Caco-2 (cell line): ENCODE results near the gene BPTF. TPM values are rescaled to one million over a fixed set of nuclear protein-coding genes. Genes with fewer than 3 reads are reported as not detected.

Experiments used
- BruUV-seq: library from RNA; stranded (reverse); fragments of 400-500 nt; replicated peaks from 2 replicates; lab custom pipeline; 2021; lab: Mats Ljungman, UMichigan
- CTCF ChIA-PET: fragments of 300-600 bp; sonication (Branson Sonifier 250); formaldehyde crosslinking; loops from one replicate; lab custom pipeline; 2022; ENCODE audit warnings: antibody characterized with exemption; lab: Charles Lee
- POLR2A ChIA-PET: fragments of 300-600 bp; sonication (Branson Sonifier 250); formaldehyde crosslinking; loops from one replicate; lab custom pipeline; 2022; ENCODE audit warnings: antibody characterized with exemption; lab: Charles Lee
- DNase-seq, 2 experiments: peaks; one replicate each; pipeline versions ENCODE4 v3.0.0 to v3.0.0-alpha.2; 2020 to 2022
- H3K27me3 ChIP-seq: replicated peaks from 2 replicates; pipeline ENCODE4 v1.6.0; 2011; ENCODE audit warnings: low read length; ENCODE audit not compliant: control insufficient read depth, insufficient read depth
- H3K36me3 ChIP-seq: 2 replicates; pipeline ENCODE4 v1.5.1; 2011; ENCODE audit warnings: low read length; ENCODE audit not compliant: control insufficient read depth, insufficient read depth
- H3K4me1 ChIP-seq: fragments of 250-450 bp; sonication (Bioruptor Pico); 2 replicates; pipeline ENCODE4 v1.5.1; 2020; ENCODE audit warnings: mild to moderate bottlenecking
- H3K4me3 ChIP-seq: 2 replicates; pipeline ENCODE4 v1.5.1; 2011; ENCODE audit warnings: low read depth, mild to moderate bottlenecking, control low read depth, low read length
- H3K9me3 ChIP-seq: fragments of 250-450 bp; sonication (Bioruptor Pico); 2 replicates; pipeline ENCODE4 v1.5.1; 2020; ENCODE audit warnings: mild to moderate bottlenecking, moderate library complexity
- H3K27ac Mint-ChIP-seq: one replicate; pipeline ENCODE4 v1.8.0; 2022; ENCODE audit warnings: mixed read lengths; ENCODE audit not compliant: unreplicated experiment
- H3K27me3 Mint-ChIP-seq: one replicate; pipeline ENCODE4 v1.8.0; 2022; ENCODE audit warnings: mixed read lengths; ENCODE audit not compliant: insufficient read depth, unreplicated experiment
- H3K36me3 Mint-ChIP-seq: one replicate; pipeline ENCODE4 v1.8.0; 2022; ENCODE audit warnings: mild to moderate bottlenecking, mixed read lengths; ENCODE audit not compliant: insufficient read depth, unreplicated experiment
- H3K4me1 Mint-ChIP-seq: one replicate; pipeline ENCODE4 v1.8.0; 2022; ENCODE audit warnings: low read depth, mixed read lengths; ENCODE audit not compliant: unreplicated experiment
- H3K4me3 Mint-ChIP-seq: one replicate; pipeline ENCODE4 v1.8.0; 2022; ENCODE audit warnings: mild to moderate bottlenecking, moderate library complexity, mixed read lengths; ENCODE audit not compliant: unreplicated experiment
- H3K9me3 Mint-ChIP-seq: one replicate; pipeline ENCODE4 v1.8.0; 2022; ENCODE audit warnings: mixed read lengths; ENCODE audit not compliant: unreplicated experiment
- intact Hi-C: fragments of 100-400 bp; cut with micrococcal nuclease; formaldehyde crosslinking; loops from one replicate; pipeline ENCODE4 v1.10.0; 2022; ENCODE audit not compliant: unreplicated experiment
- total RNA-seq: library from RNA; stranded (reverse); gene quantifications from 2 replicates; pipeline ENCODE4 v1.2.3, GENCODE V29; 2022
- TF ChIP-seq, protein P1 (sequence below), 2 experiments: fragments of 200-600 bp in 1 of 2; IDR thresholded peaks; 1 replicate in 1 of 2; 2 replicates in 1 of 2; pipeline versions ENCODE4 v1.5.1 to v1.8.0; 2011 to 2022; ENCODE audit warnings: antibody characterized with exemption in 1 of 2, control low read depth in 1 of 2, inconsistent platforms in 1 of 2, low read depth in 1 of 2, low read length in 1 of 2, mild to moderate bottlenecking in 1 of 2, moderate library complexity in 1 of 2; ENCODE audit not compliant: insufficient read depth in 1 of 2, severe bottlenecking in 1 of 2, unreplicated experiment in 1 of 2

BPTF gene
- total RNA-seq, 1 experiment from 2014 or later = 101 TPM

DNA sequence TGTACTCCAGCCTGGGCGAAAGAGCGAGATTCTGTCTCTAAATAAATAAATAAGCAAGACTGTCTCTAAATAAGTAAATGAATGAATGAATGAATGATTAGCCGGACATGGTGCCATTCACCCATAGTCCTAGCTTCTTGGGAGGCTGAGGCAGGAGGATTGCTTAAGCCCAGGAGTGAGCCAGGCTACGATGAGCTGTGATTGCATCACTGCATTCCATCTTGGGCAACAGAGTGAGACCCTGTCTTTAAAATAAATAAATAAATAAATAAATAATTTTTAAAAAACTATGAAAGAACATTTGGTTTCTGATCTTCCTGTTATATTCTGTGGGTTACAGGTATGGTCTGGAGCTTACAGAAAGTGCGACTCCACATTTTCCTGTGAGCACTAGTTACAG, 105.9 kb downstream of the BPTF start:
- no TSS peak for BruUV-seq
- CTCF ChIA-PET = no interaction called here
- Histone ChIP-seq H3K4me3 (no peak overlapping the region), H3K4me1 (no peaks in the 10 kb centered on the region), H3K9me3 (no peaks in the 10 kb centered on the region), H3K36me3 (no peaks in the 10 kb centered on the region; the same call in none of the 2 replicates), H3K27me3 (no peaks in the 10 kb centered on the region)
- Mint-ChIP-seq H3K4me1 (no peaks in the 10 kb centered on the region), H3K27me3 (no peaks in the 10 kb centered on the region), H3K36me3 (peaks cover 67% of the 10 kb centered on the region), H3K9me3 (no peaks in the 10 kb centered on the region), H3K27ac (no peak overlapping the region), H3K4me3 (no peak overlapping the region)
- POLR2A ChIA-PET = no interaction called here
- TF ChIP-seq, protein P1, sequence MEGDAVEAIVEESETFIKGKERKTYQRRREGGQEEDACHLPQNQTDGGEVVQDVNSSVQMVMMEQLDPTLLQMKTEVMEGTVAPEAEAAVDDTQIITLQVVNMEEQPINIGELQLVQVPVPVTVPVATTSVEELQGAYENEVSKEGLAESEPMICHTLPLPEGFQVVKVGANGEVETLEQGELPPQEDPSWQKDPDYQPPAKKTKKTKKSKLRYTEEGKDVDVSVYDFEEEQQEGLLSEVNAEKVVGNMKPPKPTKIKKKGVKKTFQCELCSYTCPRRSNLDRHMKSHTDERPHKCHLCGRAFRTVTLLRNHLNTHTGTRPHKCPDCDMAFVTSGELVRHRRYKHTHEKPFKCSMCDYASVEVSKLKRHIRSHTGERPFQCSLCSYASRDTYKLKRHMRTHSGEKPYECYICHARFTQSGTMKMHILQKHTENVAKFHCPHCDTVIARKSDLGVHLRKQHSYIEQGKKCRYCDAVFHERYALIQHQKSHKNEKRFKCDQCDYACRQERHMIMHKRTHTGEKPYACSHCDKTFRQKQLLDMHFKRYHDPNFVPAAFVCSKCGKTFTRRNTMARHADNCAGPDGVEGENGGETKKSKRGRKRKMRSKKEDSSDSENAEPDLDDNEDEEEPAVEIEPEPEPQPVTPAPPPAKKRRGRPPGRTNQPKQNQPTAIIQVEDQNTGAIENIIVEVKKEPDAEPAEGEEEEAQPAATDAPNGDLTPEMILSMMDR (IDR thresholded peaks at IDR 0.05; ENCODE audit: insufficient read depth in 1 of 2, low read depth in 1 of 2, low read length in 1 of 2, severe bottlenecking in 1 of 2, unreplicated experiment in 1 of 2) = no peak
- DNase-seq = no peak
- intact Hi-C loops = no loop called here

DNA sequence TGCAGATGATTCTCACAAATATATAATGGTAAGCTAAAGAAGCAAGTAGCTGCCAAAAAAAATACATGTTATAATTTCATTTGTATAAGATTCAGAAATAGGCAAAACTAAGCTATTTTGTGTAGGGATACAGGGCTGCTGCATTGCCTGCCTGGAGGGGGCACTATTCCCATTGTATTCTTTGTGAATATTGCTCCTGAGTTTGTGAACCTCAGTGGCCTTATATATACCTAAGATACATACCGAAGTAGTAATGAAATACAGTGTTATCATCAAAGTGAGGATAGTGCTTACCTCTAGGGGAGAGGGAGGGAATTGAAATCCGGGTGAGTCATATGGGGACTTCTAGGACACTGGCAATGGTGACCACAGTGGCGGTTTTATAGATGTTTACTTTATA, 117.5 kb downstream of the BPTF start:
- H3K9me3 Mint-ChIP-seq = no peaks in the 10 kb centered on the region
- peaks cover 2% of the 10 kb centered on the region for H3K36me3 ChIP-seq
- no peaks in the 10 kb centered on the region for H3K27me3 Mint-ChIP-seq
- no peak overlapping the region for H3K4me3 Mint-ChIP-seq
- DNase-seq = peak in 1 of 2 experiments; percentile 22
- TF ChIP-seq, protein P1 (IDR thresholded peaks at IDR 0.05; ENCODE audit: insufficient read depth in 1 of 2, low read depth in 1 of 2, low read length in 1 of 2, severe bottlenecking in 1 of 2, unreplicated experiment in 1 of 2) = peak; percentile 18 to 41
- no peak overlapping the region for H3K27ac Mint-ChIP-seq
- no peaks in the 10 kb centered on the region for H3K4me1 Mint-ChIP-seq
- H3K9me3 ChIP-seq = no peaks in the 10 kb centered on the region
- peaks cover 81% of the 10 kb centered on the region for H3K36me3 Mint-ChIP-seq
- H3K4me3 ChIP-seq = no peak overlapping the region
- intact Hi-C loops = no loop called here
- no TSS peak for BruUV-seq
- H3K27me3 ChIP-seq = no peaks in the 10 kb centered on the region
- H3K4me1 ChIP-seq = no peaks in the 10 kb centered on the region
- CTCF ChIA-PET = interaction anchor here (0.8 to 1.5 kb wide), 2 partner anchors 13 to 17 kb away, joined by 4 to 6 read pairs; no protein-coding TSS in a partner anchor
- POLR2A ChIA-PET = interaction anchor here (0.6 kb wide), 1 partner anchor 19 kb away, joined by 3 read pairs; no protein-coding TSS in a partner anchor

DNA sequence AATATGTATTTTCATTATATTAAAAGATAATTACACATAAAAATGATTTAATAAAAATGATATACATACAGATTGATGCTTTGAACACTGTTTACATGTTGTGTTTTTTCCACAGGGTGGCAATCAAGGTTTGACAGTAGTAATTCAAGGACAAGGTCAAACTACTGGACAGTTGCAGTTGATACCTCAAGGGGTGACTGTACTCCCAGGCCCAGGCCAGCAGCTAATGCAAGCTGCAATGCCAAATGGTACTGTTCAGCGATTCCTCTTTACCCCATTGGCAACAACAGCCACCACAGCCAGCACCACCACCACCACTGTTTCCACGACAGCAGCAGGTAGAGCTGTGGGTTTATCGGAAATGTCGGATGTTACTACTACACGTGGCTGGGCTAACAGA, 118.7 kb downstream of the BPTF start:
- CTCF ChIA-PET = no interaction called here
- Mint-ChIP-seq H3K27ac (no peak overlapping the region), H3K27me3 (no peaks in the 10 kb centered on the region), H3K4me3 (no peak overlapping the region), H3K36me3 (peaks cover 83% of the 10 kb centered on the region), H3K4me1 (no peaks in the 10 kb centered on the region), H3K9me3 (no peaks in the 10 kb centered on the region)
- DNase-seq = no peak
- BruUV-seq = no TSS peak
- POLR2A ChIA-PET = no interaction called here
- intact Hi-C loops = no loop called here
- H3K36me3 ChIP-seq = peaks cover 2% of the 10 kb centered on the region
- H3K9me3 ChIP-seq = no peaks in the 10 kb centered on the region
- no peaks in the 10 kb centered on the region for H3K27me3 ChIP-seq
- TF ChIP-seq, protein P1 (IDR thresholded peaks at IDR 0.05; ENCODE audit: insufficient read depth in 1 of 2, low read depth in 1 of 2, low read length in 1 of 2, severe bottlenecking in 1 of 2, unreplicated experiment in 1 of 2) = no peak
- H3K4me1 ChIP-seq = no peaks in the 10 kb centered on the region
- no peak overlapping the region for H3K4me3 ChIP-seq
